Uterus (tissue), 4 donors: ENCODE data around the gene DLGAP5. TPM values are rescaled to one million over a fixed set of nuclear protein-coding genes. Genes with fewer than 3 reads are reported as not detected.

ENCODE experiments used
- DNase-seq, 2 donors: peaks; one replicate each; pipeline ENCODE4 v3.0.0-alpha.2; 2019 to 2020
- H3K27ac ChIP-seq, 2 donors: fragments of 200-600 bp; sonication (generic); 1 replicate in 1 of 2; 2 replicates in 1 of 2; pipeline ENCODE4 v1.5.1; 2016 to 2018
- H3K27me3 ChIP-seq, 2 donors: fragments of 200-600 bp; sonication (generic); one replicate each; pipeline ENCODE4 v1.5.1; 2018 to 2019; ENCODE audit warnings: control low read depth in 1 of 2
- H3K36me3 ChIP-seq, 2 donors: fragments of 200-600 bp; sonication (generic); one replicate each; pipeline ENCODE4 v1.5.1; 2019; ENCODE audit warnings: control low read depth in 1 of 2
- H3K4me1 ChIP-seq, 2 donors: fragments of 200-600 bp; sonication (generic); one replicate each; pipeline ENCODE4 v1.5.1; 2018 to 2019; ENCODE audit warnings: control low read depth in 1 of 2
- H3K4me3 ChIP-seq, 2 donors: fragments of 200-600 bp; sonication (generic); 1 replicate in 1 of 2; 2 replicates in 1 of 2; pipeline ENCODE4 v1.5.1; 2018 to 2019; ENCODE audit warnings: mild to moderate bottlenecking in 1 of 2
- H3K9me3 ChIP-seq, 2 donors: fragments of 200-600 bp; sonication (generic); one replicate each; pipeline ENCODE4 v1.5.1; 2019; ENCODE audit warnings: control low read depth in 1 of 2
- CTCF ChIP-seq, 4 experiments: fragments of 200-600 bp in 2 of 4; fragments of 450-650 bp in 2 of 4; sonication (generic) in 2 of 4; IDR thresholded peaks; one replicate each; pipeline ENCODE4 v1.5.1; 2016 to 2019; ENCODE audit warnings: antibody characterized with exemption in 4 of 4, mild to moderate bottlenecking in 2 of 4, moderate library complexity in 1 of 4
- POLR2A ChIP-seq, 2 donors: fragments of 450-650 bp; IDR thresholded peaks; one replicate each; pipeline ENCODE4 v1.6.1; 2016; ENCODE audit warnings: antibody characterized with exemption in 2 of 2, mild to moderate bottlenecking in 1 of 2, moderate library complexity in 1 of 2
- intact Hi-C: fragments of 100-400 bp; cut with DNase I; formaldehyde crosslinking; loops from one replicate; pipeline ENCODE4 v1.15.1; 2023; ENCODE audit warnings: low total_unique reads
- total RNA-seq, 4 donors: library from RNA; depleted of rRNA in 3 of 4; stranded (reverse); fragments of >200 nt in 3 of 4; gene quantifications; one replicate each; pipeline versions ENCODE4 v1.1.0 to v1.2.4, GENCODE V29; 2014 to 2023
- donor health status: DM: yes; HTN: yes; CAD: no.

DLGAP5 gene
- total RNA-seq, 4 donors from 2014 or later = 0.29 to 22.1 TPM; not detected in 2

GRCh38 chr14:55109836-55110235, 81.5 kb downstream of the DLGAP5 start:
- Histone ChIP-seq H3K27me3 (no peaks in the 10 kb centered on the region), H3K4me1 (peaks cover 0 to 3% of the 10 kb centered on the region in 2 donors), H3K9me3 (no peaks in the 10 kb centered on the region), H3K36me3 (no peaks in the 10 kb centered on the region), H3K4me3 (no peak overlapping the region), H3K27ac (no peak overlapping the region)
- intact Hi-C loops = no loop called here
- TF ChIP-seq CTCF (IDR thresholded peaks at IDR 0.05) = no peak
- no peak for TF ChIP-seq POLR2A (IDR thresholded peaks at IDR 0.05)
- no peak for DNase-seq

GRCh38 chr14:55107766-55108554, 83.4 kb downstream of the DLGAP5 start:
- Histone ChIP-seq H3K9me3 (no peaks in the 10 kb centered on the region), H3K4me3 (no peak overlapping the region), H3K36me3 (no peaks in the 10 kb centered on the region), H3K27ac (peak overlapping the region; percentile 96 to 98), H3K27me3 (no peaks in the 10 kb centered on the region), H3K4me1 (peaks cover 15 to 17% of the 10 kb centered on the region in 2 donors)
- intact Hi-C loops = no loop called here
- DNase-seq = peak; percentile 93 to 94
- TF ChIP-seq POLR2A (IDR thresholded peaks at IDR 0.05) = peak; percentile 25 to 51
- TF ChIP-seq CTCF (IDR thresholded peaks at IDR 0.05) = no peak

GRCh38 chr14:55105991-55106390, 85.4 kb downstream of the DLGAP5 start:
- intact Hi-C loops = no loop called here
- Histone ChIP-seq H3K4me1 (peaks cover 22 to 25% of the 10 kb centered on the region in 2 donors), H3K9me3 (no peaks in the 10 kb centered on the region), H3K27ac (peak overlapping the region; percentile 96 to 98), H3K36me3 (no peaks in the 10 kb centered on the region), H3K27me3 (no peaks in the 10 kb centered on the region), H3K4me3 (no peak overlapping the region)
- DNase-seq = no peak
- no peak for TF ChIP-seq POLR2A (IDR thresholded peaks at IDR 0.05)
- TF ChIP-seq CTCF (IDR thresholded peaks at IDR 0.05) = no peak

- Histone ChIP-seq H3K27me3 (no peaks in the 10 kb centered on the region), H3K4me3 (no peak overlapping the region), H3K9me3 (no peaks in the 10 kb centered on the region), H3K36me3 (no peaks in the 10 kb centered on the region), H3K27ac (peak overlapping the region; percentile 96 to 98), H3K4me1 (peaks cover 22 to 31% of the 10 kb centered on the region in 2 donors)
- TF ChIP-seq POLR2A (IDR thresholded peaks at IDR 0.05) = no peak
- intact Hi-C loops = no loop called here
- DNase-seq = no peak
Observed at GRCh38 chr14:55103971-55104954, 87.1 kb downstream of the DLGAP5 start.

DNA sequence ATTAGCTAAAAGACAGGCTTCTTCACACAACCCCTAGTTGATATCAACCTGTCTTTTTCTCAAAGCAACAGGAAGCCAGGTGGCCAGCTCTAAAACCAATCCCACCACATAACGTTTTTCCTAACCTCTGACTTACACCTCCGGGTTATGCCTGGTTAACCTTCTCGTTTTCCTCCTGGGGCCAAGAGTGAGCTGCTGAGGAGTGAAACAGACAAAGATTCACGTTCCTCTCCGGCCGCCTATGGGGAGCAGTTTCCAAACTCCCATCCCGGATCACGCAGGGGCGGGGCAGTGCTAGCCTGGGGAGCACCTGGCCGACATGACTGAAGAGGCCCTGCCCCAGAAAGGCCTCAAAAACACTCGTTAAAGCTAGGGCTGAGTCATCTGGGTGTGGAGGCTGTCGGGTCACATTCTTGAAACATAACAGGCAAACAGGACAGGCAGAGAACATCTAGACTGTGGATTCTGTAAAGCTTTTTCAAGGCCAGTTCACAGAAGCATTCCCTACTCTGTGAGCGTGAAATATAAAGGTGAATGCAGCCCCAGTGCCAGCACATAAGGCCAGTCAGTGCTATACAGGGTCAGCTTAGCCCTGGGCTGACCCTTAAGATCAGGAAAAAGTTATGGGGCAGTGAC, 88.3 kb downstream of the DLGAP5 start:
- peak; percentile 89 to 94 for DNase-seq
- TF ChIP-seq POLR2A (IDR thresholded peaks at IDR 0.05) (peak; percentile 34 to 55), CTCF (IDR thresholded peaks at IDR 0.05) (peak in 1 of 4 experiments; percentile 4)
- intact Hi-C loops = no loop called here
- no peak overlapping the region for H3K4me3 ChIP-seq
- H3K27ac ChIP-seq = peak overlapping the region; percentile 96 to 98
- H3K27me3 ChIP-seq = no peaks in the 10 kb centered on the region
- H3K4me1 ChIP-seq = peaks cover 22 to 31% of the 10 kb centered on the region in 2 donors
- no peaks in the 10 kb centered on the region for H3K36me3 ChIP-seq
- H3K9me3 ChIP-seq = no peaks in the 10 kb centered on the region
